ENCODE data around the gene POLR2L. TPM values are rescaled to one million over a fixed set of nuclear protein-coding genes. Genes with fewer than 3 reads are reported as not detected.
A peak's percentile ranks its signal among the peaks of the same experiment; 100 is the strongest.

POLR2L gene
- total and polyA plus RNA-seq, 2 of the 13 experiments (the other 11 are each of a cell fraction or from before 2014, with no cell fraction given): 104 to 114 TPM

DNA sequence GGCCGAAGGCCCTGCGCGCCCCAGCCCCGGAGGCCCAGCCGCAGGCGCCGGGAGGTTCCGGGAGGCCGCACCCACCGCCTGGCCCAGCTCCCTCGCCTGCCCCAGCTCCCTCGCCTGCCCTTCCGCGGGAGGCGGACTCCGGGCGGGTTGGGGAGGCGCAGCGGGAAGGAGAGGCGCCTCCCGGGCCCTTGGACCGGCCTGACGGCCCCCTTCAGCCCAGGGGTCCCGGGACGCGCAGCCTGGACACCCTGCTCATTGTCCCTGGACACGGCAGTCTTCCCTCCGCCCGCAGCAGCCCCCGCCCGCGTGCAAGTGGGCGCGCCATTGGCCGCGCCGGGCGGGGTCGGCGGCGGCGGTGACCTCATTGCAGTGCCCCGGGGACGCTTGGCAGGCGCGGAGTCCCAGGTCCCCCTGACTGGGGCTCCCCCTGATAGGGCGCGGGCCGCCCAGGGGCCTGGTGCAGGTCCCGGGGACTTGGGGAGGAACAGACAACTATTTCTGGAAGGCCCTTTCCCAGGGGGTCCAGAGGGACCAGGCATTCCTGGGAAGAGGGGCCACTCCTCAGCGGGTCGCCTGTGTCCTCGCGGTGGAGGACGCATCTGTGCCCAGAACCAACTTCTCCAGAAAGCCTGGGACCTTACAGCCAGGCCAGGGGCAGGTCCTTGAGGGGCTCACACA, 9.1 kb downstream of the POLR2L start (continued):
- TF ChIP-seq, protein P1, sequence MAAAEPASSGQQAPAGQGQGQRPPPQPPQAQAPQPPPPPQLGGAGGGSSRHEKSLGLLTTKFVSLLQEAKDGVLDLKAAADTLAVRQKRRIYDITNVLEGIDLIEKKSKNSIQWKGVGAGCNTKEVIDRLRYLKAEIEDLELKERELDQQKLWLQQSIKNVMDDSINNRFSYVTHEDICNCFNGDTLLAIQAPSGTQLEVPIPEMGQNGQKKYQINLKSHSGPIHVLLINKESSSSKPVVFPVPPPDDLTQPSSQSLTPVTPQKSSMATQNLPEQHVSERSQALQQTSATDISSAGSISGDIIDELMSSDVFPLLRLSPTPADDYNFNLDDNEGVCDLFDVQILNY (CRISPR knock-in tag; conservative IDR thresholded peaks at IDR 0.05): no peak
- TF ChIP-seq KLF15 (CRISPR knock-in tag; IDR thresholded peaks at IDR 0.05; ENCODE audit: borderline replicate concordance): no peak
- TF ChIP-seq TBX3 (IDR thresholded peaks at IDR 0.05; ENCODE audit: borderline replicate concordance): no peak
- no peak for TF ChIP-seq SCMH1 (CRISPR knock-in tag; IDR thresholded peaks at IDR 0.05; ENCODE audit: borderline replicate concordance)
- no peak for TF ChIP-seq SALL2 (CRISPR knock-in tag; IDR thresholded peaks at IDR 0.05)
- TF ChIP-seq ZNF720 (CRISPR knock-in tag; IDR thresholded peaks at IDR 0.05): no peak
- TF ChIP-seq TCF12 (IDR thresholded peaks at IDR 0.05): no peak
- TF ChIP-seq TCF12 (CRISPR knock-in tag; IDR thresholded peaks at IDR 0.05): no peak
- TF ChIP-seq, protein P2, sequence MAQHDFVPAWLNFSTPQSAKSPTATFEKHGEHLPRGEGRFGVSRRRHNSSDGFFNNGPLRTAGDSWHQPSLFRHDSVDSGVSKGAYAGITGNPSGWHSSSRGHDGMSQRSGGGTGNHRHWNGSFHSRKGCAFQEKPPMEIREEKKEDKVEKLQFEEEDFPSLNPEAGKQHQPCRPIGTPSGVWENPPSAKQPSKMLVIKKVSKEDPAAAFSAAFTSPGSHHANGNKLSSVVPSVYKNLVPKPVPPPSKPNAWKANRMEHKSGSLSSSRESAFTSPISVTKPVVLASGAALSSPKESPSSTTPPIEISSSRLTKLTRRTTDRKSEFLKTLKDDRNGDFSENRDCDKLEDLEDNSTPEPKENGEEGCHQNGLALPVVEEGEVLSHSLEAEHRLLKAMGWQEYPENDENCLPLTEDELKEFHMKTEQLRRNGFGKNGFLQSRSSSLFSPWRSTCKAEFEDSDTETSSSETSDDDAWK (CRISPR knock-in tag; IDR thresholded peaks at IDR 0.05): no peak
- TF ChIP-seq POLR2AphosphoS5 (IDR thresholded peaks at IDR 0.05; ENCODE audit: low read depth, low read length): no peak
- no peak for TF ChIP-seq MTF1 (CRISPR knock-in tag; IDR thresholded peaks at IDR 0.05)
- no peak for TF ChIP-seq ZNF20 (CRISPR knock-in tag; IDR thresholded peaks at IDR 0.05)
- no peak for TF ChIP-seq ZSCAN20 (CRISPR knock-in tag; IDR thresholded peaks at IDR 0.05; ENCODE audit: borderline replicate concordance)
- TF ChIP-seq FOXM1 (CRISPR knock-in tag; IDR thresholded peaks at IDR 0.05): no peak
- TF ChIP-seq SP4 (CRISPR knock-in tag; IDR thresholded peaks at IDR 0.05): no peak; the same call in 1 of the 2 replicates
- no peak for TF ChIP-seq ATF7 (IDR thresholded peaks at IDR 0.05)
- peak; percentile 70; the same call in 1 of the 2 replicates for TF ChIP-seq ATF7 (CRISPR knock-in tag; IDR thresholded peaks at IDR 0.05)
- peak; percentile 68 for TF ChIP-seq YY1 (IDR thresholded peaks at IDR 0.05; ENCODE audit: insufficient read depth, insufficient replicate concordance, low read depth, low read length)
- no peak for TF ChIP-seq ZNF451 (CRISPR knock-in tag; IDR thresholded peaks at IDR 0.05)
- no peak for TF ChIP-seq ESRRA (CRISPR knock-in tag; IDR thresholded peaks at IDR 0.05; ENCODE audit: low read depth)
- no peak for TF ChIP-seq ZNF83 (CRISPR knock-in tag; IDR thresholded peaks at IDR 0.05; ENCODE audit: borderline replicate concordance)
- TF ChIP-seq, protein P3, sequence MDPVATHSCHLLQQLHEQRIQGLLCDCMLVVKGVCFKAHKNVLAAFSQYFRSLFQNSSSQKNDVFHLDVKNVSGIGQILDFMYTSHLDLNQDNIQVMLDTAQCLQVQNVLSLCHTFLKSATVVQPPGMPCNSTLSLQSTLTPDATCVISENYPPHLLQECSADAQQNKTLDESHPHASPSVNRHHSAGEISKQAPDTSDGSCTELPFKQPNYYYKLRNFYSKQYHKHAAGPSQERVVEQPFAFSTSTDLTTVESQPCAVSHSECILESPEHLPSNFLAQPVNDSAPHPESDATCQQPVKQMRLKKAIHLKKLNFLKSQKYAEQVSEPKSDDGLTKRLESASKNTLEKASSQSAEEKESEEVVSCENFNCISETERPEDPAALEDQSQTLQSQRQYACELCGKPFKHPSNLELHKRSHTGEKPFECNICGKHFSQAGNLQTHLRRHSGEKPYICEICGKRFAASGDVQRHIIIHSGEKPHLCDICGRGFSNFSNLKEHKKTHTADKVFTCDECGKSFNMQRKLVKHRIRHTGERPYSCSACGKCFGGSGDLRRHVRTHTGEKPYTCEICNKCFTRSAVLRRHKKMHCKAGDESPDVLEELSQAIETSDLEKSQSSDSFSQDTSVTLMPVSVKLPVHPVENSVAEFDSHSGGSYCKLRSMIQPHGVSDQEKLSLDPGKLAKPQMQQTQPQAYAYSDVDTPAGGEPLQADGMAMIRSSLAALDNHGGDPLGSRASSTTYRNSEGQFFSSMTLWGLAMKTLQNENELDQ (CRISPR knock-in tag; IDR thresholded peaks at IDR 0.05; ENCODE audit: borderline replicate concordance): no peak
- TF ChIP-seq SRSF4 (IDR thresholded peaks at IDR 0.05; ENCODE audit: low read depth, low read length, poor library complexity, severe bottlenecking): no peak
- TF ChIP-seq ZNF7 (CRISPR knock-in tag; IDR thresholded peaks at IDR 0.05): no peak
- TF ChIP-seq PRMT3 (CRISPR knock-in tag; IDR thresholded peaks at IDR 0.05; ENCODE audit: borderline replicate concordance, low read depth): no peak
- TF ChIP-seq NR1H2 (CRISPR knock-in tag; IDR thresholded peaks at IDR 0.05; ENCODE audit: borderline replicate concordance, low read depth): no peak
- no peak for TF ChIP-seq ZSCAN21 (CRISPR knock-in tag; IDR thresholded peaks at IDR 0.05; ENCODE audit: borderline replicate concordance)
- peak; percentile 33 for TF ChIP-seq HNRNPLL (IDR thresholded peaks at IDR 0.05; ENCODE audit: low read depth, low read length, poor library complexity, severe bottlenecking)
